HG03571 (cell line): ENCODE data around the gene RBBP8NL.

ENCODE experiments used
- ATAC-seq: cut with Tn5 transposase; IDR thresholded peaks from one replicate; pipeline ENCODE4 v1.9.1; 2021; ENCODE audit not compliant: unreplicated experiment

RBBP8NL gene

DNA sequence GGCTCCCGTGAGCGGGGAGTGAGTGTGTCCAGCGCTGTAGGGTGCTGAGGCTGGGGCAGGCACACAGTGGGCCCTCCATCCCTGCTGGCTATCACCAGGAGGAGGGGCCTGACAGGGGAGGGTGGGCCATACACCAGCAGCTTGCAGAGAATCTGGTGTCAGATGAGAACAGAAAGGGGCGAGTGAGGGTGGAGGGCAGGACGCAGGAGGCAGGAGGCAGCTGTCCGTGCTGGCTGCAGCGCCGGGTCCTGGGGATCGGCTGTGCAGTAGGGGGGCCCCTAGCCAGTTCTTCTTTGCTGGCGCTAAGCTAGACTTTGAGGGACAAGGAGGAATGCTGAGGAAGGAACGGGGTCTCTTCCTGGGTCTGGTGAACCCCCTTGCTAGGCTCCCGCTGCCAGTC, 18.7 kb downstream of the RBBP8NL start:
- ATAC-seq = no peak

DNA sequence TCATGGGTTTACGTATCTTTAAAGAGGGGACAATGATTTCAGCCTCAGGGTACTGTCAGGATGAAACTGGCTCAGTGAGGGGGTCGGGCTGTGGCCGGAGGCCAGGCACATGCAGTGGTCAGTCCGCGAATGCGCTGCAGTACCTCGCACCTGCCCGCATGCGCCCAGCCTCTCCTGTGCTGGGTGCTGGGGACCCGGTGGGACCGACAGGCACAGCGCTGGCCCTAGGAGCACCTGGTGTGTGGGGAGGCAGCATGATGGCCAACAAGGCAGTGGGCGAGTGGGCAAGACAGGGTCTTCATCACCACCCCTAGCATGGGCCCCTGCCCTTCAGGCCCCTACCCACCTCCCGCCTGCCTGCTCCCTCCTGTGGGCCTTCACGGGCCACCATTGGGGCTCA, 19.3 kb downstream of the RBBP8NL start:
- ATAC-seq = no peak

DNA sequence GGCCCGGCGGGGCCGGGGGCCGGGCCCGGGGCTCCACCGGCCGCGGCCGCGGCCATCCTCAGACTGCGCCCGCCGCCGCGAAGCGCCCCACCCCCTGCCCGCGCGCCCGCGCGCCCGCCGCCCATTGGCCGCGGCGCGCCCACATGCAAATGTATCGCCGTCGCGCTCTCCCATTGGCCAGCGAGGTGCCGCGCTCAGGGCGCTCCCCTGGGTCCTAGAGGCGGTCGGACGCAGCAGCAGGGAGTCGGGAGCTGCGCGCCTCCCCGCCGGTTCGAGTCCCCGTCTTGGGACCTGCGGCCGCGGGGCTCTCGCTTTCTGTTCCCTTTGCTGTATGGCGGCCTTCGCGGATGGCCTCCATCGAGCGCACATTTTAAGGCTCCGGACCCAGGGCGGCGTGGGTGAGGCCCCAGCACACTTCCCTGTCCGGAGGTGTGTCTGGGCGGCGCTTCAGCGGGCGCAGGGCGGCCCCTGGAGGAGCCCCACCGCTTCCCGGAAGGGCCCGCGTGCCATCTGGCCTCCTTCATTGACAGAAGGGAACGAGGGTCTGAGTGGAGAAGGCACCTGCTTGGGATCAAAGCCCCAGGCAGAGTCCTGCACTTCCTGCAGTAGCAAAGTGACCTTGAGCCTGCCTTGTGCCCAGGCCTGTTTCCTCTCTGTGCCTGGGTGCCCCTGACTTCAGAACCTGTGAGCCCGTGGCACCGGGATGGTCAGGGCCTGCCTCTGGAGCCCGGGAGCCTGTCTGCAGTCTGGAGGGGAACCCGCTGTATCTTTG, 19.9 kb downstream of the RBBP8NL start, which contains the start of gene CABLES2:
Gene CABLES2 (minus strand): TSS at position 65 of the 772 bp plus-strand sequence. CDS start 9 bp downstream, at position 56.
- ATAC-seq = peak; percentile 79

DNA sequence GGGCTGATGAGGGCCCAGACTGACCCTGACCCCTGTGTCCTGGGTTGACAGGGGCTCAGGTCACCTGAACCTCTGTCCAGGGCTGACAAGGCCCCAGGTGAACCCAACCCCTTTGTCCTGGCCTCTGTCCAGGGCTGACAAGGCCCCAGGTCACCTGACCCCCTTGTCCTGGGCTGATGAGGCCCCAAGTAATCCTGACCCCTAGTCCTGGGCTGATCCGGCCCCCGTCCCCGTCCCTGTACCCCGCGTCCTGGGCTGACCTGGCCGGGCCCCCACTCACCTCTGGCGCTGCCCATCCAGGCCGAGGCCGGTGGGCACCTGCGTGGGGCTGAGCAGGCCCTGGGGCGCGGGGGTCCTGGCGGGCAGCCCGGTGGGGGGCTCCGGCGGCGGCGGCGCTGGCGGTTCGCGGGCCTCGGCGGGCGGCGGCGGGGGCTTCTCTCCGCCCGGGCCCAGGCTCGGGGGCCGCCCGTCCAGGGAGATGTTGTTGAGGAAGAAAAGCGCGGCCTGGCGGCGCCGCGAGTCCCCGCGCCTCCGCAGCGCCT, 20.6 kb downstream of the RBBP8NL start:
- no peak for ATAC-seq

DNA sequence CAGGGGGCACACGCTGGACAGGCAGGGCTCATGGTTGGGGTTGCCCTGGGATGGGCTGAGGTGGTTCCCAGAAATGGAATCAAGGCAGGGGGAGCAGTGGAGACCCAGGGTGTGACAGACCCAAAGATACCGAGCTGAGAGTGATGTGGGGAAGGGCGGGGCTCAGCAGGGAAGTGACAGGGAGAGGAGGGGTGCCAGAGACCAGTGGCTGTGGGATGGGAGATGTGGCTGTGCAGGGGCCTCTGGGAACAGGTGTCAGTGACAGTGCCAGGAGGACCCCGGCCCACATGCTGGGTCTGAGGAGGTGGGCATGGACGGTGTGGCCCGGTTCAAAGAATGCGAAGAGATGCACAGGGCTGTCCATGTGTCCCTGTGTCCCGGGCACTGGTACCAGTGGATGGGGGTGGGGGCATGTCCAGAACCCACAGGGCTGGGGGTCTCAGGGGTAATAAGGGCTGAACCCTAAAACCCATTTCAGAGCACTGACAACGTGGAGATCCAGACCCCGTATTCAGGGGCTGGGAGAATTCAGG, 21.3 kb downstream of the RBBP8NL start:
- no peak for ATAC-seq

DNA sequence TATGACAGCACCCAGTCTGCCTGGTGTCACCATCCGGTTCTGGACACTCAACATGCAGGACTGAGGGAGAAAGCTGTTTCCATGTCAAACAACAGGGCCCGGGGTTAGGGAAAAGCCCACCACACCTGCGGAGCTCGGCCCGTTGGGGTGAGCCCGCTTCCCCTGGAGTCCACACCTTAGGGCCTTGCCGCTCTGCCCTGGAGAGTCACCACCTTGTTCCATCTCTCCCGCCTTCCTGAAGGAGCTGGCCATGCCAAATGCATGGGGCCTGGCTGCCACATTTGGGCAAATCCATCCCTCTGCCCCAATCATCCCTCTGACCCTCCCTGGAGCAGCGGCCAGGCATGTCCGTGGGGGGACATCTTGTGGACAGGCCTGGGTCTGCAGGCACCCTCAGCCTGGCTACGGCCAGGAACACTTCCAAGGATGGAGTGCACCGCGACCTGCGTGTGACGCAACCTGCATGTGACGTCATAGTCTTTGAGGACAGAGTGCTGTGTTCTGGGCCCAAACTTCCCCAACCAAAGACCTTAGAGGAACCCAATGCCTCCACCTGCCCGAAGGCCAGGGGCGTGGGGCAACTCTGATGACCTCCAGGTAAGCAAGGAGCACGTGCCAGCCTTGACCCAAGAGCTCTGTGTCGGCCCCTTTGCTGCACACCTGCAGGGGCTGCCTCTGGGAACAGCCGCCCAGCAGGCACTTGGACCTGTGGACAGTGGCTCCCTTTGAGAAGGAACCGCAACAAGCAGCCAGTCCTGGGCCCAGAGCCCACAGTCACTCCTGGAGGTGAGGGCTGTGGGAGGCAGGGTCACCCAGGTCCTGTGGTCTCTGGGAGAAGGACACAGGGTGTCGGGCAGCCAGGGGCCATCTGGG, 22.0 kb downstream of the RBBP8NL start:
- no peak for ATAC-seq

DNA sequence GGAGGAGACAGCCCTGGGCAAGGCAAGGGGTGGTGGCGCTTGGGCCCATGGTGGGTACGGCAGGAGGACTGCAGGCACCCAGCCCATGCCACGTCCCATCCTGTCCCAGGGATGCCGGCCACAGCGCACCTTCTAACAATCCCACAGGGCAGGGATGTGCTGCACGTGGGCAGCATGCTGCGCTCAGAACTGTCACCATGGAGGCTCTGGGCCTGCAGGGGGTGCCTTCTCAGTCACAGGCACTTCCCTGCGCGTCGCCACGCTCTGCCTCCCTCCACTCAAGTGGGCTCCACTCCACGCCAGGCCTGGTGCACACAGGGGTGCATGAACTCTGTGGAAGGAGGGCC, 22.6 kb downstream of the RBBP8NL start:
- no peak for ATAC-seq

DNA sequence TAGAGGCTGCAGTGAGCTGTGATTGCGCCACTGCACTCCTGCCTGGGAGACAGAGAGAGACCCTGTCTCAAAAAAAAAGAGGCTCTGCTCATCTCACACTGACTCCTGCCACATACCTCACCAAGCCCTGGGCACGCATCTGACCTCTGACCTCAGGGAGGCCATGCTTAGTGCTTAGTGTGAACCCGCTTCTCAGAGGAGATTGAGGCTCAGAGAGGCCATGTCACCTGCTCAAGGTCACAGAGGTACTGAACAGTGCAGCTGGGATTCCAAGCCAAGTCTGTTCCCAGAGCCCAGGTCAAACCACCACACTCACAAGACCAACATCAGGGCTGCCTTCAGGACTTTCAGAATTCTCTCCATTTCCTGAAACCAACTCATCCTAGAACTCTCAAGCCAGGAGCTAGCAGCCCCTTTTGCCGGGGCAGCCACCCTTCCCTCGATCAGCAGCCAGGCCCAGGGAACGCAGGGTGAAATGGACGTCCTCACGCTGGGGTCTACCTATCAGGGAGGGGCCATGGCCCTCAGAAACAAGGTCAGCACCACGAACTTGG, 23.1 kb downstream of the RBBP8NL start:
- ATAC-seq = no peak

DNA sequence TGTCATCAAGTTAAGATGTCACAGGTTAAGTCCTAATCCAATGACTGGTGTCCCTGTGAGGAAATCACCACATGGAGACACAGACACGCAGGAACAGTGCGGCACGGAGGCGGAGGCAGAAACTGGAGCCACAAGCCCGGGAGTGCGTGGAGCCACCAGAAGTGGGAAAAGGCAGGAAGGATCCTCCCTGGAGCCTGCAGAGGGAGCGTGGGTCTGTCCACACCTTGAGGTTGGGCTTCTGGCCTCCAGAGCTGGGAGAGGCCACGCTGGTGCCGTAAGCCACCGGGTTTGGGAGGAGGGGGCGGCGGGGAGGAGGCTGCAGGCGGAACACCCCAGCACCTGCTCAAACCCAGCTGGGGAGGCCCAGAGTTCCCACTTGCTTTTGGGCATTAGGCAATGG, 24.0 kb downstream of the RBBP8NL start:
- ATAC-seq = no peak

DNA sequence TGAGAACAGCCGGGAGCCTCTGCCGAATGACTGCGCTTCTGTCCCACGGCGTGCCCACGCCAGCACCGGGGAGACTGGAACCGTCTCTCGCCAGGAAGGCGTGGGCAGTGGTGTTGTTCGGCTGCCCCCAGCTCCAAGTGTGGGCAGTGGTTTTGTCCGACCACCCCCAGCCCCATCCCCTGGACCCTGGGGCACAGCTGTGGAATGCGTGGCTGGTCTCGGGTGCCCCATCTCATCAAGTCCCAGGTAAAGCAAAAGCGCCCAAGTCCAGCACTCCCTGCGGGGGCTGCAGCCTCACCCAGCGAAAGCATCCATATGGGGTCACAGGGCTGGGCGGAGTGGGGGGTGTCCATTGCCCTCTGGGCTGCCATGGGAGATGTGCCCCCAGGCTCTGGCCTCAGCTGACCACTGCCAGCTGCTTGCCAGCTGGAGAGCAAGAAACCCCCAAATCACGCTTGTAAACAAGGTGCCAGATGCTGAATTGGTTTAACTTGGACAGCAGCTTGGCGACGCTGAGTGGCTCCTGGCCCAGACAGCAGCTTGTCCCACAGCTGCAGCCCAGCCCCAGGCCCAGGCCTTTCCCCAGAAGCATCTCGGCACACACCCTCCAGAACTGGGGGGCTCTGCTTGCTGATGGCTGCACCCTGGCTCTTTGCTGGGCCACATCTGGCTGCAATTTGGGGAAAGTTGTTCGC, 24.7 kb downstream of the RBBP8NL start:
- ATAC-seq = no peak

DNA sequence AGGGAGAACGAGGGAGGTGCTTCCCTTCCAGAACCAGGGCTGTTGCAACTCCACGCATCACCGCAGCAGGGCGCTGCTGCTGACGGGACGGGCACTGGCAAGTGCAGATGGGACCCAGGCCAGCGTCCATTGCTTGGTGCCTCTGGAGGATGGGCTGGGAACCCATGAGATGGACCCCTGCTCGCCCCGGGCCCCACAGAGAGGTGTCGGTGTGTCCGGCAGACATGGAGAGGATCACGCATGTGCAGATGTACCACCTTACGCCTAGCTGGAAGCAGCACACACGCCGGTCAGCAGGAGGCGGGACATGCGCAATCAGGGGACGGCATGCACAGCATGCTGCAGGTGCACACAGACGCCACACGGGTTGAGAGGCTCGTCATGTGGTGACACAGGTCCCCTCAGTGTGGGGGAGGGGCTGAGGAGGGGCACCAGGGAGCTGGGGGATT, 26.0 kb downstream of the RBBP8NL start:
- no peak for ATAC-seq

DNA sequence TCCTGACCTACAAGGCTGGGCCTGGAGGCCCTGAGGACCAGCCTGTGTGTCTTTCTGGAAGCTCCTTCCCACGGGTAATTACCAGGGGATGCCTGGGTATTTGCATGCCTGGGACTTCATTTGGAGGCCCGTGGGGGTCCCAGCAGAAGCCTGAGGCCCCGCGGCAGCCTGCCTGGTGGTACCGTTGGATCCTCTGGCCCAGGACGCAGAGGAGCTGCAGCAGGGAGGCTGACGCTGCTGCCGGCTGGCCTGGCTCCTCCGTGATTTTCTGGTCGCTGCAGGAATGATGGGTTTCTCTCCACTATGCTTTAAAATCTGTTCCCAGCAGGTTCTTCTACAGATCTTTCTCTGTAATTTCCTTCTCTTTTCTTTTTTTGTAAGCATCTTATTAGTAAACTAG, 26.8 kb downstream of the RBBP8NL start:
- ATAC-seq = no peak

DNA sequence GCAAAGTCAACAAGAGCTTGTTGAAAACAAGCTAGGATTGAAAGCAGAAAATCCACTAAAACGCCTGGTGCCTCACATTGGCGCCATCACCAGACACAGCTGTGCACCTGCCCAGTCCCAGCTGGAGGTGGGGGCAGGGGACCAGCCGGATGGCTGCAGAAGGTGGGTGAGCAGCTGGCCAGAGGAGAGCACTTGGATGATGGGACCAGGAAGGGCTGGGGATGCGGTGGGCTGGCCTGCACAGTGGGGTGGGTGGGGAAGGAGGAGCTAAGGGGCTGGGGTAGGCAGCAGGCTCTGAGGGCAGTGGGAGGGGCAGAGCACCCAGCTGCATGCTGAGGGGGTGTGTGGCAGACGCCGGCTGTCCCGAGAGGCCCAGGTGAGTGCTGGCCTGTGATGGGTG, 27.3 kb downstream of the RBBP8NL start:
- no peak for ATAC-seq

DNA sequence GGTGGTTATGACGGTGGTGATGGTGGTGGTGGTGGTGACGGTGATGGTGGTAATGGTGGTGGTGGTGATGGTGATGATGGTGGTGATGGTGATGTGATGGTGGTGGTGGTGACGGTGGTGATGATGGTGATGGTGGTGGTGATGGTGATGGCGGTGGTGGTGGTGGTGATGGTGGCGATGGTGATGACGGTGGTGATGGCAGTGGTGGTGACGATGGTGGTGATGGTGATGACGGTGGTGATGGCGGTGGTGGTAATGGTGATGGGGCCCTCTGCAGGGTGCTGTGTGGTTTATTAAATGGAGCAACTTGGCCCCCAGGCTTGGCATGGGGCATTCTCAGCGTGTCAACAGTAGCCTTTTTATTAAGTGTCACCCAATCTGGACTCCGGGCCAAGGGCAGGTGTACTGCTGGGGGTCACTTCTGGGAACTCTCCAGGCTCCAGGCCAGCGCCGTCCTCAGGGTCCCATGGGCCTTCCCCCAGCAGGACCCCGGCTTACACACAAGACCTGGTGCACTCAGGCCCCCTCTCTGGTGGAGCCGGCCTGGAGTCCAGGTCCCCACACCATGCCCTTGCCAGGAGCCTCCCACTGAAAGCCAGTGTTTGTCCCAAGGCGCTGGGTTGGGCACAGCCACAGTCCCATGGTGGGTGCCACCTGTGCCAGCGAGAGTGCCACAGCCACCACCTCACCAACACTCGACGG, 29.1 kb downstream of the RBBP8NL start:
- no peak for ATAC-seq

DNA sequence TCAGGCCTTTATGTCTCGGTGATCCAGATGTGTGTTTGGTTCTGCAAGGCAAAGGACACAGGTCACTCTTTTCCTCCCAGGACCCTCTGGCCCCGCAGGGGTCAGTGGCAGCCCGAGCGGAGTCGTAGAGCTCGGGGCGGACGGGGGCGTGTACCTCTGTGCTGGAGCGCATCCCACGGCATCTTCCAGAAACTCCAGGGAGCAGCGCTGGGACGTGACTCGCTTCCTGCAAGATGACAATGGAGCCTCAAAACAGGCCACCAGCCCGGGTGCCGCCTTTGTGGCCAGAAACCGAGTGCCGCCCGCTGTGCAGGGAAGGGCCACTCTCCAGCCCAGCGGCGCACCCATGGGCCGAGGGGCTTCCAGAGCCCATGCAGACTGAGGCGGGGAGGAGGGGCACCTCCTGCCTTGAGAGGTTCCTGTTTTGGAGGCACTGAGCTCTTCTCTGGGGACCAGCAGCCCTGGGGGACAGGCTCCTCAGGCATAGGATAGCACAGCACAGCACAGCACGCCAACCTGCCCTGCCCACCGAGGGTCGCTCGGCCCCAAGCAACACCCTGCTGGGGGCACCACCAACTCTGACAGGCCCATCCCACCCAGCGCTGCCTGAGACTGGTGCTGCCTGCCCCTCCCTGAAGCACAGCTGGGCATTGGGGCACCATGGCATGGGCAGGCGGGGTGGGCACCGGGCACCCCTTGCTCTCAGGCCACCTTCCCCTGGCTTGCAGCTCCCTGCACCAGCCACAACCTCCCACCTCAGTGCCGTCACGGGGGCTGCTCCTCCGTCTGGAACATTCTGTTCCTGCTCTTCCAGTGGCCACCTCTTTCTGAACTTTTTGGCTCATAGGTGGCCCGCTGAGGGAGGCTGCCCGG, 30.7 kb downstream of the RBBP8NL start:
- ATAC-seq = no peak

DNA sequence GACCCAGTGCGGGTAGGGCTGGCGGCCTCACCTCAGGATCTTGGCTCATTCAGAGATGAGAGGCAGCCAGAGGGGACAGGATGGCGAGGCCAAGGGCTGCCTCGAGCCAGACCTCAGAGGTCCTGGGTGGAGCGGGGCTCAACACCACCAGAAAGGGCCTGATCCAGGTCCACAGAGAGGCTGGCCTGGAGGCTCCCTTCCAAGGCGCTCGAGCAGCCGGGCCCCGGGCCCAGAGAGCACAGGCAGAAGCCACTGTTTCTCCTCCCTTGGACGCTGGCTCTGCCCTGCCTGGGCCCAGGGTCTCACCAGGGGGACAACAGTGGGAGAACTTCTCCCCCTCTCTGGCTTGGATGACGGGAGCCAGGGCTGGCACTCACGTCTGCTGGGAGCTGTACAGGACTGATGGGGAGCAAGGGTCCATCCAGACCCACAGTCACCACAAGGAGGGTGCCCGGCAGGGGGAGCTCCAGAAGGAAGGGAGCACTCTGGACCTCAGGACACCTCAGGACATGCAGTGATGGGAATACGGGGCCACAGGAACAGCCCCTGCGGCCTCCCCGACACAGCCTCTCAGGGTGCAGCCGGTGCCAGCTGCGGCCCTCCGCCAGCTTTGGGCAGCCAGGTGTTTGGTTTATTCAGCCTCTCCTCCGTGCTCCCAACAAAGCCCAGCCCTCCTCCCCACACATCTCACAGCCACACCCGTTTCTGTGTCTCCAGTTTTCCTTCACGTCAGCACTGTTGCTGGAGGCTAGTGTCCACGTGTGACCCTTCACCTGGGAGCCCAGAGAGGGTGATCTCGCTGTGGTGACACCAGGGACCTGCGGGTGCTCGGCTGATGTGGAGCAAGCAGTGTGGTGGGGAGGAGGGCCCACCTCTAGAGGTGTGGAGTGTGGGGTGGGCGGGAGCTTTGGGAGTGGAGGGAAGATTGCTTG, 31.8 kb downstream of the RBBP8NL start:
- ATAC-seq = no peak

DNA sequence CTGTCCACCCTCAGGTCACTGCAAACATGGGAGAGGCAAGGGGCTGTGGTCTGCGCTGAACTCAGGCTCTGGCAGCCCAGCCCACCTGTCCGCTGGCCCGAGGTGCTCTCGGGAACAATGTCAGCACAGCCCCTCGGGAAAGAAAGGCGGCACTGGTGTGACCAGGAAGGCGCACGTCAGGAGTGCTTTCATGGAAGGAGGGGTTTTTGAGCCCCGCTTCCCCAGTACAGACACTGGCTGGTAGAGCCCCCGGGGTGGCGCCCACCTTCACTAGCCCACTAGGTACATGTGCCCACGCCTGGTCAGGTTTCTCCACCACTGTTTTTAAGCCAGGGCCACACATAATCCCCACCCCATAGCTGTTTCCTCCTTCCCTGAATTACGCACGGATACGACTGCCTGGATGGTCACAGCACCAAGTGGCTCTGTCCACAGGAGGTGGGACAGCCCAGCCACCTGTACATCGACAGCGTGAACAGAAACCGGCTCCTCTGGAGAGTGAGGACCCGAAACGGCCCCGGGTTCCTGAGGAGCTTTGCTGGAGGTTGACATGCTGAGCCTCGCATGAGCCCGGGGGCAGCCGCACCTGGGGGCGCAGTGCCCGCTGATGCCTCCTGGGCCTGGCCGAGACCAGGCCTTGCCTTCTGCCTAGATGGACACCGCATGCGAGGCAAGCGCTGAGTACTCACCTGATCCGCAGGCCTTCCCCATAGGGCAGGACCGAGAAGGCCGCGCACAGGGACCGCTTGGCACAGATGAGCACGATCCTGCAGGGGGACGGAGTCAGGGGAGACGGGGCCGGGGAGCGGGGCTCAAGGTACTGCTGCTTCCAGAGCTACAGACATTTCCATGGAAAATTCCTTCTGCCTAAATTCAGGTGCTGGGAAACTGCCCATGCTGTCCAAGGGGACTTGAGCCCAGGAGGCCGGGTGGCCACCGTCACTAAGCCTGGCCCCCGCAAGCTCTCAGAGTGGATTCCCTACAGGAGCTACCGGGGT, 32.8 kb downstream of the RBBP8NL start:
- ATAC-seq = no peak
